Measurements from ENCODE around the gene ITGB2. TPM values are rescaled to one million over a fixed set of nuclear protein-coding genes. Genes with fewer than 3 reads are reported as not detected.

ITGB2 gene
- total RNA-seq, 1 donor from 2014 or later = 18.6 TPM

DNA sequence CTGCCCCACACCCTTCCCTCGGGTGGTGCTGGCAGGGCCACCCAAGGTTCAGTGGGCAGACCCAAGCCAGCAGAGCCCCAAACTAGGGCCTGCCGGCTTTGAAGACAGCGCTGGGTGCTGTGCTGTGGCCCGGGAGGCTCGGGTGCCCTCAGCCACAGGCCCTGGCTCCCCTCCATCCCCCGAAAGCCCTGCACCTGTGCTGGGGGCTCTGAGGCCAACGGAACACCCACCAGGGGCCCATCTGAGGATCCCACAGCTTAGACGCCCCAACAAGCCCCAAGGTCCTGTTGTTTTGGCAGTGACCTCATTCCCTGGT lies 8.6 kb downstream of the ITGB2 start:
- H3K27me3 ChIP-seq (ENCODE audit: low read depth) = peaks cover 4% of the 10 kb centered on the region
- TF ChIP-seq, protein P1, sequence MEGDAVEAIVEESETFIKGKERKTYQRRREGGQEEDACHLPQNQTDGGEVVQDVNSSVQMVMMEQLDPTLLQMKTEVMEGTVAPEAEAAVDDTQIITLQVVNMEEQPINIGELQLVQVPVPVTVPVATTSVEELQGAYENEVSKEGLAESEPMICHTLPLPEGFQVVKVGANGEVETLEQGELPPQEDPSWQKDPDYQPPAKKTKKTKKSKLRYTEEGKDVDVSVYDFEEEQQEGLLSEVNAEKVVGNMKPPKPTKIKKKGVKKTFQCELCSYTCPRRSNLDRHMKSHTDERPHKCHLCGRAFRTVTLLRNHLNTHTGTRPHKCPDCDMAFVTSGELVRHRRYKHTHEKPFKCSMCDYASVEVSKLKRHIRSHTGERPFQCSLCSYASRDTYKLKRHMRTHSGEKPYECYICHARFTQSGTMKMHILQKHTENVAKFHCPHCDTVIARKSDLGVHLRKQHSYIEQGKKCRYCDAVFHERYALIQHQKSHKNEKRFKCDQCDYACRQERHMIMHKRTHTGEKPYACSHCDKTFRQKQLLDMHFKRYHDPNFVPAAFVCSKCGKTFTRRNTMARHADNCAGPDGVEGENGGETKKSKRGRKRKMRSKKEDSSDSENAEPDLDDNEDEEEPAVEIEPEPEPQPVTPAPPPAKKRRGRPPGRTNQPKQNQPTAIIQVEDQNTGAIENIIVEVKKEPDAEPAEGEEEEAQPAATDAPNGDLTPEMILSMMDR (IDR thresholded peaks at IDR 0.05; ENCODE audit: borderline replicate concordance) = no peak
- no peak overlapping the region for H3K4me3 ChIP-seq
- H3K9me3 ChIP-seq (replicated peaks) = no peaks in the 10 kb centered on the region
- DNase-seq = no peak
- peaks cover 24% of the 10 kb centered on the region for H3K4me1 ChIP-seq
- intact Hi-C loops (cut with micrococcal nuclease) = no loop called here
- peak overlapping the region; percentile 51 for H3K27ac ChIP-seq (replicated peaks)
- H3K36me3 ChIP-seq = no peaks in the 10 kb centered on the region

GRCh38 chr21:44911384-44912157 lies 9.1 kb downstream of the ITGB2 start:
- peaks cover 9% of the 10 kb centered on the region for H3K27me3 ChIP-seq (ENCODE audit: low read depth)
- peak overlapping the region; percentile 51 for H3K27ac ChIP-seq (replicated peaks)
- no peak overlapping the region for H3K4me3 ChIP-seq
- intact Hi-C loops (cut with micrococcal nuclease) = no loop called here
- peak; percentile 82 for DNase-seq
- TF ChIP-seq, protein P1 (IDR thresholded peaks at IDR 0.05; ENCODE audit: borderline replicate concordance) = peak; percentile 39
- H3K9me3 ChIP-seq (replicated peaks) = no peaks in the 10 kb centered on the region
- H3K36me3 ChIP-seq = no peaks in the 10 kb centered on the region
- peaks cover 24% of the 10 kb centered on the region for H3K4me1 ChIP-seq

GRCh38 chr21:44911068-44911383 lies 9.7 kb downstream of the ITGB2 start:
- no peak overlapping the region for H3K4me3 ChIP-seq
- H3K36me3 ChIP-seq = no peaks in the 10 kb centered on the region
- TF ChIP-seq, protein P1 (IDR thresholded peaks at IDR 0.05; ENCODE audit: borderline replicate concordance) = no peak
- H3K27ac ChIP-seq (replicated peaks) = peak overlapping the region; percentile 51
- H3K4me1 ChIP-seq = peaks cover 24% of the 10 kb centered on the region
- no peaks in the 10 kb centered on the region for H3K9me3 ChIP-seq (replicated peaks)
- H3K27me3 ChIP-seq (ENCODE audit: low read depth) = peaks cover 9% of the 10 kb centered on the region
- intact Hi-C loops (cut with micrococcal nuclease) = no loop called here
- no peak for DNase-seq

DNA sequence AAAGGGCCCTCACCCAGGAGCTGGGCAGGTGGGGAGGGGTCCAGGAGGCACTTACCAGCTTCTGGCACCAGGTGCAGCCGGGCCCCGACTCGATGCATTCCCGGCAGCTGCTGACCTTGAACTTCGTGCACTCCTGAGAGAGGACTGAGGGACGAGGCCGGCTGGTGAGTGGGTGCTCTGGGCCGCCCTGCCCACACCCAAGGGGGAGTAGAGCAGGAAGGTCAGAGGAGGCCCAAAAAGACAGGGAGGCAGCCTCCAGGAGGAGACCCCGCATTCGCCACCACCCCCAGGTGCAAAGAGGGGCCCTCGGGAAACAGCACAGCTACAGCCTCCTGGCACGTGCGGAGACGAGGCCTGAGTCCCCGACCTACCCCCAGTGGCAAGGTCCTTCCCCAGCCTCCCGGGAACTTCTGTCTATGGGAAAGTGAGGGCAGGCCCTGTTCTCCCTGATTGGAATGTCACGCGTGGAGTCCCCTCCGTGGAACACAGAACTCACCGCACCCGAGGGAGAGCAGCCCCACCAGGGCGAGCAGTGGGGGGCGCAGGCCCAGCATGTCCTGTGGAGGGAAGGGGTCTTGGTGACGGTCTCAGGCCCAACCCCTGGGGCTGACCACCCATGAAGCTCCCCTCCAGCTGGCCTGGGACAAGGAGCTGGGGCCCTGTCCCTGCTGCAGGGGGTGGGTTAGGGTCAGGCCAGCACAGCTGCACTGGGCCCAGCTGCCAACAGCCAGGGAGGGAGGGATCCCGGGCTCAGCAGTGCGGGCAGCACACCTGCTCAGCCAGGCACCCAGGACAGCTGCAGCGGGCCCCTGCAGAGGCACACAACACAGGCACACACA lies 10.3 kb downstream of the ITGB2 start:
- no peaks in the 10 kb centered on the region for H3K9me3 ChIP-seq (replicated peaks)
- no peak overlapping the region for H3K4me3 ChIP-seq
- TF ChIP-seq, protein P1 (IDR thresholded peaks at IDR 0.05; ENCODE audit: borderline replicate concordance) = no peak
- H3K36me3 ChIP-seq = no peaks in the 10 kb centered on the region
- peak overlapping the region; percentile 51 for H3K27ac ChIP-seq (replicated peaks)
- intact Hi-C loops (cut with micrococcal nuclease) = no loop called here
- DNase-seq = no peak
- H3K4me1 ChIP-seq = peaks cover 24% of the 10 kb centered on the region
- peaks cover 9% of the 10 kb centered on the region for H3K27me3 ChIP-seq (ENCODE audit: low read depth)

GRCh38 chr21:44909719-44910118 lies 11.0 kb downstream of the ITGB2 start:
- peaks cover 9% of the 10 kb centered on the region for H3K27me3 ChIP-seq (ENCODE audit: low read depth)
- peaks cover 24% of the 10 kb centered on the region for H3K4me1 ChIP-seq
- no peak overlapping the region for H3K27ac ChIP-seq (replicated peaks)
- no peak for DNase-seq
- no peak overlapping the region for H3K4me3 ChIP-seq
- intact Hi-C loops (cut with micrococcal nuclease) = no loop called here
- H3K9me3 ChIP-seq (replicated peaks) = no peaks in the 10 kb centered on the region
- TF ChIP-seq, protein P1 (IDR thresholded peaks at IDR 0.05; ENCODE audit: borderline replicate concordance) = no peak
- no peaks in the 10 kb centered on the region for H3K36me3 ChIP-seq

Measured in left ventricle myocardium inferior (tissue), 1 donor.